SK-N-MC (cell line): ENCODE measurements around the gene ACER3.
"Not testable (repeated sequence)": the region's sequence is repeated elsewhere in the genome, so short reads cannot be mapped to it uniquely, and the experiment has no call there.

Source experiments
- EZH2 ChIP-seq: fragments of 200-600 bp; sonication (generic); IDR thresholded peaks from one replicate; pipeline ENCODE4 v1.6.1; 2017; ENCODE audit warnings: antibody characterized with exemption
- POLR2AphosphoS5 ChIP-seq: IDR thresholded peaks from 2 replicates; pipeline ENCODE4 v1.6.1; 2012; ENCODE audit warnings: mild to moderate bottlenecking, low read depth, low read length, borderline replicate concordance

DNA sequence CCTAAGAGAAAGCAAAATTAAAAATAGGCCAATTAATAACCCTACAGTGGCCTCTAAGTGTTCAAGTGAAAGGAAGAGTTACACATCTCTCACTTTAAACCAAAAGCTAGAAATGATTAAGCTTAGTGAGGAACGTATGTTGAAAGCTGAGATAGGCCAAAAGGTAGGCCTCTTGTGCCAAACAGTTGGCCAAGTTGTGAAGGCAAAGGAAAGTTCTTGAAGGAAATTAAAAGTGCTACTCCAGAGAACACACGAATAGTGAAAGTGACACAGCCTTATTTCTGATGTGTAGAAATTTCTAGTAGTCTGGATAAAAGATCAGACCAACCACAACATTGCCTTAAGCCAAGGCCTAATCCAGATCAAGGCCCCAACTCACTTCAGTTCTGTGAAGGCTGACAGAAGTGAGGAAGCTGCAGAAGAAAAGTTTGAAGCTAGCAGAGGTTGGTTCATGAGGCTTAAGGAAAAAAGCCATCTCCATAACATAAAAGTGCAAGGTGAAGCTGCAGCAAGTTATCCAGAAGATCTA, 157.7 kb downstream of the ACER3 start:
- TF ChIP-seq EZH2, POLR2AphosphoS5: not testable (repeated sequence)
